CD14-positive monocyte (primary cell): ENCODE measurements around the gene PHB1. TPM values are rescaled to one million over a fixed set of nuclear protein-coding genes. Genes with fewer than 3 reads are reported as not detected.
A peak's percentile ranks its signal among the peaks of the same experiment; 100 is the strongest.
"Not testable (repeated sequence)": the region's sequence is repeated elsewhere in the genome, so short reads cannot be mapped to it uniquely, and the experiment has no call there.

Source experiments
- DNase-seq, 3 donors: peaks; one replicate each; pipeline ENCODE4 v3.0.0-alpha.2; 2011 to 2022
- H2AFZ ChIP-seq: 2 replicates; pipeline ENCODE4 v1.6.0; 2012; ENCODE audit warnings: mild to moderate bottlenecking, low read depth, low read length, inconsistent platforms; ENCODE audit not compliant: insufficient read depth, poor library complexity, severe bottlenecking
- H3K27ac ChIP-seq, 2 donors: 1 replicate in 1 of 2; 2 replicates in 1 of 2; pipeline ENCODE4 v1.5.1; 2012 to 2013; ENCODE audit warnings: low read length in 2 of 2, control low read depth in 1 of 2, inconsistent platforms in 1 of 2, low read depth in 1 of 2, mild to moderate bottlenecking in 1 of 2
- H3K27me3 ChIP-seq, 2 donors: one replicate each; pipeline versions ENCODE4 v1.6.0 to v1.6.1; 2011 to 2013; ENCODE audit warnings: low read length in 2 of 2; ENCODE audit not compliant: control insufficient read depth in 2 of 2, insufficient read depth in 2 of 2
- H3K36me3 ChIP-seq, 2 donors: replicated peaks in 1 of 2; 1 replicate in 1 of 2; 2 replicates in 1 of 2; pipeline versions ENCODE4 v1.5.1 to v1.6.1; 2012 to 2013; ENCODE audit warnings: low read length in 2 of 2, control low read depth in 1 of 2, inconsistent platforms in 1 of 2, mild to moderate bottlenecking in 1 of 2; ENCODE audit not compliant: insufficient read depth in 2 of 2, control insufficient read depth in 1 of 2
- H3K4me1 ChIP-seq, 2 donors: 1 replicate in 1 of 2; 2 replicates in 1 of 2; pipeline versions ENCODE4 v1.5.1 to v1.6.1; 2012 to 2013; ENCODE audit warnings: low read length in 2 of 2, control low read depth in 1 of 2, inconsistent platforms in 1 of 2, mild to moderate bottlenecking in 1 of 2, moderate library complexity in 1 of 2; ENCODE audit not compliant: insufficient read depth in 2 of 2, control insufficient read depth in 1 of 2
- H3K4me2 ChIP-seq: replicated peaks from 2 replicates; pipeline ENCODE3; 2012; ENCODE audit warnings: low read length, moderate library complexity, mild to moderate bottlenecking; ENCODE audit not compliant: poor library complexity, severe bottlenecking; ENCODE audit errors: extremely low read depth
- H3K4me3 ChIP-seq, 3 experiments: fragments of 200-600 bp in 1 of 3; sonication (generic) in 1 of 3; replicated peaks in 1 of 3; 1 replicate in 2 of 3; 2 replicates in 1 of 3; pipeline ENCODE4 v1.5.1; 2011 to 2013; ENCODE audit warnings: low read length in 3 of 3, mild to moderate bottlenecking in 3 of 3, control low read depth in 2 of 3, low read depth in 2 of 3, inconsistent platforms in 1 of 3, moderate library complexity in 1 of 3
- H3K79me2 ChIP-seq: 2 replicates; pipeline ENCODE4 v1.6.0; 2012; ENCODE audit warnings: mild to moderate bottlenecking, control low read depth, inconsistent platforms, low read length, moderate library complexity; ENCODE audit not compliant: insufficient read depth
- H3K9ac ChIP-seq: 2 replicates; pipeline ENCODE4 v1.6.0; 2017; ENCODE audit warnings: low read length, mild to moderate bottlenecking; ENCODE audit not compliant: insufficient read depth, poor library complexity, severe bottlenecking
- H3K9me3 ChIP-seq, 2 donors: replicated peaks in 1 of 2; 1 replicate in 1 of 2; 2 replicates in 1 of 2; pipeline versions ENCODE4 v1.5.1 to v1.6.1; 2012 to 2013; ENCODE audit warnings: low read length in 2 of 2, control low read depth in 1 of 2; ENCODE audit not compliant: control insufficient read depth in 1 of 2, insufficient read depth in 1 of 2
- H4K20me1 ChIP-seq: 2 replicates; pipeline ENCODE4 v1.6.0; 2012; ENCODE audit warnings: mild to moderate bottlenecking, low read length, control low read depth, moderate library complexity; ENCODE audit not compliant: insufficient read depth
- H3K27ac Mint-ChIP-seq, 7 donors: one replicate each; pipeline ENCODE4 v1.8.0; 2020; ENCODE audit warnings: mild to moderate bottlenecking in 7 of 7, mixed read lengths in 7 of 7, moderate library complexity in 6 of 7, inconsistent platforms in 2 of 7
- H3K27me3 Mint-ChIP-seq, 3 donors: one replicate each; pipeline ENCODE4 v1.8.0; 2021 to 2022; ENCODE audit warnings: low read depth in 3 of 3, mild to moderate bottlenecking in 3 of 3, mixed read lengths in 3 of 3, moderate library complexity in 3 of 3, inconsistent platforms in 1 of 3
- H3K36me3 Mint-ChIP-seq, 2 donors: one replicate each; pipeline ENCODE4 v1.8.0; 2020; ENCODE audit warnings: mixed read lengths in 2 of 2, inconsistent platforms in 1 of 2, mild to moderate bottlenecking in 1 of 2
- H3K4me1 Mint-ChIP-seq: one replicate; pipeline ENCODE4 v1.8.0; 2020; ENCODE audit warnings: mild to moderate bottlenecking, mixed read lengths
- H3K4me3 Mint-ChIP-seq, 2 donors: one replicate each; pipeline ENCODE4 v1.8.0; 2020; ENCODE audit warnings: mild to moderate bottlenecking in 2 of 2, mixed read lengths in 2 of 2, moderate library complexity in 1 of 2
- H3K9me3 Mint-ChIP-seq, 7 donors: one replicate each; pipeline ENCODE4 v1.8.0; 2020 to 2022; ENCODE audit warnings: mixed read lengths in 7 of 7, mild to moderate bottlenecking in 6 of 7, moderate library complexity in 6 of 7, inconsistent platforms in 2 of 7
- WGBS: methylation state at CpG from one replicate; pipeline ENCODE4 v1.1.5; 2013; ENCODE audit warnings: missing lambda C conversion rate; ENCODE audit not compliant: insufficient coverage; 5-methylcytosine and 5-hydroxymethylcytosine counted together
- intact Hi-C, 2 donors: fragments of 100-400 bp; cut with micrococcal nuclease; formaldehyde crosslinking; loops; one replicate each; pipeline versions ENCODE4 v1.15.0 to v1.15.1; 2023
- polyA plus RNA-seq, 3 donors: library from polyadenylated mRNA; depleted of rRNA in 1 of 3; unstranded in 2 of 3; stranded (reverse) in 1 of 3; fragments of 300-500 nt in 2 of 3; fragments of >200 nt in 1 of 3; fragmentation: Illumina TruSeq in 2 of 3; gene quantifications; 1 replicate in 2 of 3; 2 replicates in 1 of 3; pipeline ENCODE4 v1.2.3, GENCODE V29; 2012 to 2021
- TF ChIP-seq, protein P1 (sequence below): fragments of 200-600 bp; IDR thresholded peaks from one replicate; pipeline ENCODE4 v1.8.0; 2022; ENCODE audit warnings: antibody characterized with exemption, mild to moderate bottlenecking

Gene PHB1
- polyA plus RNA-seq, 3 donors, result 57.1 to 89.2 (median 83.9) TPM

DNA sequence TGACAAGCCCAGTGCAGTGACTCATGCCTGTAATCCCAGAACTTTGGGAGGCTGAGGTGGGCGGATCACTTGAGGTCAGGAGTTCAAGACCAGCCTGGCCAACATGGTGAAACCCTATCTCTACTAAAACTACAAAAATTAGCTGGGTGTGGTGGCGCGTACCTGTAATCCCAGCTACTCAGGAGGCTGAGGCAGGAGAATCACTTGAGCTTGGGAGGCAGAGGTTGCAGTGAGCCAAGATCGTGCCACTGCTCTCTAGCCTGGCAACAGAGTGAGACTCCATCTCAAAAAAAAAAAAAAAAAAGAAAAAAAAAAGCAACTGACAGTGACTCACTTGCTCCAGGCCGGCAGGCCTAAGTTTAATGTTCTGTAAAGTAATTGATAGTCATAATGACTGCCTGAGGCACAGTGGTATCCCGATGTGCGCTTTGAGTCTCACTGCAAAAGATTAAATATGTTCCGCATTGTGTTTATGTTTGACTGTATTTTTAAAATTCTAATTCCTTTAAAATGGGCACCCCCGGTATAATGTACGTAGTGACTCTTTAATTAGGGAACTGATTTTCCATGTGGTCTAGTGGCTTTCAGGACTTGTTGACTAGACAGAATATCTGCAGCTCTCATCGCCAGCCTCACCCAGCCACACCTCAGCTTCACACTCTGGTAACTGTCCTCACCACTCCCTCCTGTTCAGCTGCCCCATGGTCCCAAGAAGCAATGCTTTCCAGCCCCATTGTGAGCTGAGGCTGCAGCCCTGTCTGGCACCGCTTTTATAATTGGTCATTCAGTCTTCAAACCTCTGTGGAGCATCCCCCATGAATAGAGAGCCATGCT, 25.0 kb downstream of the PHB1 start:
- H3K9me3 ChIP-seq, H3K36me3 Mint-ChIP-seq, H3K27me3 Mint-ChIP-seq, H4K20me1 ChIP-seq, H3K9me3 Mint-ChIP-seq, H3K36me3 ChIP-seq, H3K79me2 ChIP-seq, H3K27me3 ChIP-seq: not testable (repeated sequence)
- H3K4me1 Mint-ChIP-seq, result peaks cover 70% of the 10 kb centered on the region
- H3K4me1 ChIP-seq, result peaks cover 71 to 75% of the 10 kb centered on the region in 2 donors
- H3K27ac Mint-ChIP-seq, result peak overlapping the region; percentile 93 to 99 (median 99)
- peak overlapping the region; percentile 73 for H3K4me2 ChIP-seq
- H3K27ac ChIP-seq, result peak overlapping the region; percentile 89 to 97
- peak; percentile 19 to 26 (median 22) for DNase-seq
- H2AFZ ChIP-seq, result peak overlapping the region; percentile 96
- H3K4me3 Mint-ChIP-seq, result peak overlapping the region in 1 of 2 donors; percentile 96
- 20% methylated on average over 5 of the region's 12 CpGs for WGBS
- H3K9ac ChIP-seq, result peak overlapping the region; percentile 79
- peak overlapping the region in 1 of 3 experiments; percentile 72 for H3K4me3 ChIP-seq
- intact Hi-C loops, result loop anchor here in 1 of 2 donors (5.0 kb wide), 1 partner anchor 207 kb away; no protein-coding TSS in a partner anchor

DNA sequence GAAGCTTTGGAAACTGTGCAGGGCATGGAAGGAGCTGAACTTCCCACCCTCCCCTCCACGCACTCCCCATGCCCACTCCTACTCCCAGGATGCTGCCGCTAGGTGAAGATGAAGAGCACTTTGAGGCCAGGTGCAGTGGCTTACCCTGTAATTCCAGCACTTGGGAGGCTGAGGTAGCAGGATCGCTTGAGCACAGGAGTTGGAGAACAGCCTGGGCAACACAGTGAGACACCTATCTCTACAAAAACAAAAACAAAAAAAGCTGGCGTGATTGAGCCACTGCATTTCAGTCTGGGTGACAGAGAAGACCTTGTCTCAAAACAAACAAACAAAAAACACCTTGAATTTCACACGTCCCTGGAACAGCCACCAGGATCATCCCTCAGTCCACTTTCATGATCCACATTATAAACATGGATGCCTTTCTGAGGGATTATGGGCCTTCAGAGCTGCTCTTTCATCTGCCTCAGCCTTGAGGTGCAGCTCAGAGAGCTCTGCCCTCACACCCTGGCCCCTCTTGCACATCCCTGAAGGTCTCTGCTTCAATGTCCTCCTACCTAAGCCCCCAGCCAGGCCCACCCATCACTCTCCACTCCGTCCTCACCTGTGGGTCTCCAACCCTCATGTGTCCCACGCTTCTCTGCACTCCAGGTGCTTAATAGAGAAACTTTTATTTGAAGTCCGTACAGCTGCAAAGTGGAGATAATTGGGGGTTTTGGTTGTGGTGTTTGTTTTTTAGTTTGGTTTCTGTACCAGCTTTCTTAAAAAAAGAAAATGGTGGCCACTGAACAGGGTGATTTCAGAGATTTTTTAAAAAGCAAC, 25.8 kb downstream of the PHB1 start:
- 90% methylated on average over 4 of the region's 8 CpGs for WGBS
- Histone ChIP-seq H4K20me1 (no peaks in the 10 kb centered on the region), H3K9me3 (no peaks in the 10 kb centered on the region), H3K9ac (no peak overlapping the region), H3K27ac (peak overlapping the region; percentile 41 to 97), H3K4me1 (peaks cover 63 to 67% of the 10 kb centered on the region in 2 donors), H2AFZ (peak overlapping the region; percentile 30), H3K36me3 (no peaks in the 10 kb centered on the region), H3K4me2 (peak overlapping the region; percentile 39), H3K27me3 (no peaks in the 10 kb centered on the region), H3K4me3 (peak overlapping the region in 1 of 3 experiments; percentile 39), H3K79me2 (no peaks in the 10 kb centered on the region)
- DNase-seq, result no peak
- Mint-ChIP-seq H3K4me3 (peak overlapping the region in 1 of 2 donors; percentile 77), H3K9me3 (peaks cover 0 to 4% (median 0%) of the 10 kb centered on the region in 7 donors), H3K27ac (peak overlapping the region; percentile 73 to 99 (median 83)), H3K36me3 (peaks cover 0 to 2% of the 10 kb centered on the region in 2 donors), H3K4me1 (peaks cover 61% of the 10 kb centered on the region), H3K27me3 (peaks cover 0 to 2% (median 1%) of the 10 kb centered on the region in 3 donors)
- TF ChIP-seq, protein P1, sequence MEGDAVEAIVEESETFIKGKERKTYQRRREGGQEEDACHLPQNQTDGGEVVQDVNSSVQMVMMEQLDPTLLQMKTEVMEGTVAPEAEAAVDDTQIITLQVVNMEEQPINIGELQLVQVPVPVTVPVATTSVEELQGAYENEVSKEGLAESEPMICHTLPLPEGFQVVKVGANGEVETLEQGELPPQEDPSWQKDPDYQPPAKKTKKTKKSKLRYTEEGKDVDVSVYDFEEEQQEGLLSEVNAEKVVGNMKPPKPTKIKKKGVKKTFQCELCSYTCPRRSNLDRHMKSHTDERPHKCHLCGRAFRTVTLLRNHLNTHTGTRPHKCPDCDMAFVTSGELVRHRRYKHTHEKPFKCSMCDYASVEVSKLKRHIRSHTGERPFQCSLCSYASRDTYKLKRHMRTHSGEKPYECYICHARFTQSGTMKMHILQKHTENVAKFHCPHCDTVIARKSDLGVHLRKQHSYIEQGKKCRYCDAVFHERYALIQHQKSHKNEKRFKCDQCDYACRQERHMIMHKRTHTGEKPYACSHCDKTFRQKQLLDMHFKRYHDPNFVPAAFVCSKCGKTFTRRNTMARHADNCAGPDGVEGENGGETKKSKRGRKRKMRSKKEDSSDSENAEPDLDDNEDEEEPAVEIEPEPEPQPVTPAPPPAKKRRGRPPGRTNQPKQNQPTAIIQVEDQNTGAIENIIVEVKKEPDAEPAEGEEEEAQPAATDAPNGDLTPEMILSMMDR, result no peak
- intact Hi-C loops, result no loop called here
